ENCODE measurements around the gene DLEU7.

The DLEU7 gene

DNA sequence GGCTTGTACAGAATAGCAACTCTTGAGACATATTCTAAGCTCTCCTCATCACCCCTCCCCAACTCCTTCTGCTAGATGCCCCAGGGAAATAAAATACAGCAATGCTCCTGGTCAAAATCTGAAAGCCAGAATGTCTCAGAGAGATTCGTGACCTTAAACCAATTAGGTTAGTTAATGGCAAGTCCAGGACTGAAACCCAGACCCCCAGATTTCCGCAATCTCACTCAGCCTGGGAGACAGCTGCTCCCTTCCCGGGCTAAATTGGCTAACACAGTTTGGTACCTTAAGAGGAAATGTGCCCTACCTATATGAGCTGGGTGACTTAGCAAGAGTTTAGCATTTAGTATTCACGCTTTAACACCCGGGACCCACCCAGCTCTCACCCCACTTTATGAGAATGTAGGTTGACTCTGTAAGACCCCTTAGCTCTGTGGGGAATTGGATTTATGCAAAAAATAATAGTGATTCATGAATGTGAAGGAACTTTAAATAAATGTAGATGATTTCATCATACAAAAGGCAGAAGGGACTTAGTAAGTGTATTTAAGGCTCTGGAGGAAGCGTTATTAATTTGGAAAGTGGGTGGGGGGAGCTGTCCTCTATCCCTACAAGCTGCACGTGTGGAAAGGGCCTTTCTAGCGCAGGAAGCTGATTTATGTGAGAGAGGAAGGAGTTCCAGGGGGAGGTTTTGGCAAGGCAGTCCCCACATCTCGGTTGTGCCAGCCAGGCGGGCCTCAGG lies 1.1 kb downstream of the DLEU7 start:
- DNase-seq, result no peak

GRCh38 chr13:50841786-50842185 lies 1.7 kb downstream of the DLEU7 start:
- DNase-seq, result no peak

GRCh38 chr13:50840284-50840683 lies 3.2 kb downstream of the DLEU7 start:
- no peak for DNase-seq

DNA sequence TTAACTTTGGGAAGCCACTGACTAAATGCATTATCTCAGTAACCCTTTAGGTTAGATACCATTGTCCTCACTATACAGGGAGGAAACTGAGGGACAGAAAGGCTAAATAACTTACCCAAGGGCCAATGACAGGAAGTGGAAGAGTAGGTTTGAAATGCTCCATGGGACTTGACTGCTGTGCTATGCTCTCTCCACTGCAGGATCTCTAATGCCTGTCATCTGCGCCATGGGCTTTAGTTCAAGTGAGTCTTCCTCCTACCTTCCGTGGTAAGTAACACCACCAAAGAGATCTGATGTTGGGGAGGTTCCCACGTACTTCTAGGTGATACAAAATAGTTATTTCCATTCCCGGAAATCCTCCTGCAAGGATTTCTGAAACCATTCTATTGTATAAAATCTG lies 3.7 kb downstream of the DLEU7 start:
- no peak for DNase-seq

GRCh38 chr13:50838701-50839100 lies 4.8 kb downstream of the DLEU7 start:
- no peak for DNase-seq

GRCh38 chr13:50838031-50838430 lies 5.5 kb downstream of the DLEU7 start:
- DNase-seq, result no peak

DNA sequence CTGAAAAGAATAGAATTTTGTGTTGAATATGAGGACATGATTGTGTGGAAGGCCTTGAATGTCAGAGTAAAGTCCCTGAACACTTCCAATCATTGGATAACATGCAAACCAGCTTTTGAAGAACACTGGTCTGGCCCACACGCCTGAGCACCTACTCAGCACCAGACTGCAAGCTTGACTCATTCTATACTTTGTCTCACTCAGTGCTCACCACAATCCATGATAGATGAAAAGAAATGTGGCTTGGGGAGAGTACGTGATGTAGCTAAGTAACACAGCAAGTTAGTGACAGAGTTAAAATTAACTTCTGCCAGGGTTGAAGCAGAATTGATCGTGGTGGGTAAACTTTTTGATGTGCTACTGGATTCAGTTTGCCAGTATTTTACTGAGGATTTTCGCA lies 12.0 kb downstream of the DLEU7 start:
- DNase-seq, result no peak

DNA sequence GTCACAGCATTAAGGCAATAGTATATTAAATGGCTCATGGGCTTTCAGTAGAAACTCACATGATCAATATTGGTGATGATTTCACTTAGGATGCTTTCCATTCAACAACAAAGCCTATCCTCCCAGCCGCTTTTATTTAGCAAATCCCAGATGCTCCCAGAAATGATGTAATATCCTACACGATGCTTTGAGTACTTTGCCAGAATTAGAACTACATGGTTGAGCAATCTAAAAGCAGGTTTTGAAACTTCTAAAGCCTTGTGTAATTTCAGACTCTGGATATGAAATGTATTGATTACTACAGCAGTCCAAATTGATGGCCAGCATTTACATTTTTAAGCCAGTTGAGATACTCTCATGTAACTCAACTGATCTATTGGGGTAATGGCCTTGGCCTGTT lies 13.6 kb downstream of the DLEU7 start:
- no peak for DNase-seq

- no peak for DNase-seq
Measured at GRCh38 chr13:50829226-50829625, 14.3 kb downstream of the DLEU7 start.

GRCh38 chr13:50826035-50826434 lies 17.5 kb downstream of the DLEU7 start:
- DNase-seq, result no peak

DNA sequence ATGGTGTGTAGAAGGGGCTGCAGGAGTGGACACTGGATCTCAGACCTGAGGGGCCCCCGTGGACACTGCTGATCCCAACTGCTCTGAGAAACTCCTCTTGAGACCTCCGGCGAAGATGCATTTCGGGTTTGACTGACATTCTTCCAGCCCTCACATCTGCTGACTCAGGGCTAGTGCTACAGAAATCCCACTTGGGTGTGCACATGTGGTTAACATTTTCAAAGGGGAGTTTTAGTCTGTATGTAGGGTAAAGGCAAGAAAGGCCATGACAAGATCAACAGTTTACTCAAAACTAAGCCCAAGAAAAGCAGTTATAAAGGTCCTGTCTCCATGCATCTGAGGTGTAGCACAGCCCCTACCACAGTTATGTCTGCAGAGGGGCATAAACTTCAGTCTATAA lies 31.2 kb downstream of the DLEU7 start:
- DNase-seq, result no peak

DNA sequence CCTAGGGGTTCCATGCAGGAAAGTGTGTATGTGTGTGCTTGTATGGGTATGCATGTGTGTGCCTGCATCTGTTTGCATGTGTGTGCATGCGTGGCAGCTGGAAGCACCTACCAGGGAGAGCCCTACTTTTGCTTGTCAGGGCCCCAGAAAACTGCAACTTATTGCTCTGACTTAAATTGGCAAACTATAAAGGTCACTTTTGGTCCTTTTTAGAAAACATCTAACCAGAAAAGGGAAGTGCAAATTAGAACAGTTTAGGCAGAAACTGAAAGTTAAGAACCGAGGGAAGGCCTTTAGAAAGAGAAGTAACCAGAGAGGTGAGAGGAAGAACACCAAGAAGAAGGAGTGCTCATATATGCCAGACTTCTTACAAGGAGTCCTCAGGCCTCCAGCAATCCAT lies 32.5 kb downstream of the DLEU7 start:
- no peak for DNase-seq

- no peak for DNase-seq
Measured at GRCh38 chr13:50810468-50810867, 33.0 kb downstream of the DLEU7 start.

DNA sequence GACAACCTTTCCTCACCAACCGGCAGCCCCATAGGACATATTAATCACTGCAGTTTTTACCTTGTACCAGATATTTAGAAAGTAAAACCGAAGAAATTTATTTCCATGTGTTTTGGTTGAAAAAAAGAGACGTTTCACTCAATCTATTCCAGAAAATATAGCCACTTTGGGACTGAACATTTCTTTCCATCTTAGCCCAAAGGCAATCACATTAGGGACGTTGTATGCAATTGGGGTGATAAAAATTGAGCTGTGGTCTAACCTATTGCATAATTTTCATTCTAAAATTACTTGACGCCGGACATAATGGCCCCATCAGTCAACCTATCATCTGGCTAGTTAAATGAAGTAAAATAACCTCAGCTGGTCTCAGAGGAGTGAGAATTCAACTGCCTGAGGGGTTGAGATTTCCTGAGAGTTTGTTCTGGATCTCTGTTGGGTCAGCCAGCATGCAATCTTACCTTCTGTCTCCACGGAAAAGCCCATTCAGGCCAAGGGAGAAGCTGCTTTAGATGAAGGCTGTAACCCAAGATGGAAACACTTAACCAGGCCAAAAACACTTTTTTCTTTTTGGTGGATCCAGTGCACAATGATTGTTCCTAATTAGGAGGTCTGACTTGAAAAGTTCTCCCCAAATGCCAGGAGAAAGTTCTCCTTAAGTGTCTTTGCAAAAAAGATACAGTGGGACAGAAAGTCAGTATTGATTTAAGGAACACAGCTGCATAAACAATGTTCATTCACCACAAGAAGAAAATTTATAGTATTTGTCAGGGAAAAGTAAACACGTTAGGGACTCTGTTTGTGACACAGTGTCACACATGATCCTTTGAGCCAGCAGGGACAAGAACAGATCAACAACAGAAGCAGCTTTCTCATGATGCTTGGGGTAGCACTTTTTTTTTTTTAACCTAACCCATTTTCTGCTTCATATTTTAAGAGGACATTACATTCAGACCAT lies 34.1 kb downstream of the DLEU7 start:
- no peak for DNase-seq

GRCh38 chr13:50805805-50806204 lies 37.7 kb downstream of the DLEU7 start:
- no peak for DNase-seq

- DNase-seq, result peak; percentile 70
Measured at GRCh38 chr13:50801087-50801931, 42.2 kb downstream of the DLEU7 start.

DNA sequence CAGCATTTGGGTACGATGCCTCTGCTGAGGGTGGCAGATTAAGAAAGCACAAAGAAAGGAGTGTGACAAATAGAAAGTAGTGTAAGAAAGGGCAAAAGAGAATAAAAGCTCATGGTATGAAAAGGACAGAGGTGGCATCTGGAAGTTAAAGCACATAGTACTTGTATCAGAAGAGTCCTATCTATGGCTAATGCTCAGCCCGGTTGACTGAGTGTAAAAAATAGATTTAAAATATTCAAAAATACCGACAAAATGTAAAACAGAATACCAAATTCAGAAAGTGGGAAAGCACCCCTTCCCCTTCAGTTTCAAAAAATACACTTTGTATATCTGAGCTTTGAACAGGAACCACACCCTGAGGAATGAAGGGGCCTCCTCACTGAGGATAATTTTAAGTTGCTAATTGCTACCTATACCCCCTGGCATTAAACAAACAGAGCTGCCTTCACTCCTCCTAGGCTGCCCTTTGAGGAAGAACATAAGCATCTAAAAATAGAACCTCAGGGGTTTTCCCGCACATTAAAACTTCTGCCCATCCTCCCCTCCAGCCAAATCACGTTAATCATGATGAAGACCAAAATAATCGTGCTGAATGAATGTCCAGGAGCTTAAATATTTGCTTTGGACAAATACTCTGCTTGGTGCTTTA lies 43.3 kb downstream of the DLEU7 start:
- DNase-seq, result no peak

- DNase-seq, result no peak
Measured at GRCh38 chr13:50798923-50799322, 44.6 kb downstream of the DLEU7 start.

DNA sequence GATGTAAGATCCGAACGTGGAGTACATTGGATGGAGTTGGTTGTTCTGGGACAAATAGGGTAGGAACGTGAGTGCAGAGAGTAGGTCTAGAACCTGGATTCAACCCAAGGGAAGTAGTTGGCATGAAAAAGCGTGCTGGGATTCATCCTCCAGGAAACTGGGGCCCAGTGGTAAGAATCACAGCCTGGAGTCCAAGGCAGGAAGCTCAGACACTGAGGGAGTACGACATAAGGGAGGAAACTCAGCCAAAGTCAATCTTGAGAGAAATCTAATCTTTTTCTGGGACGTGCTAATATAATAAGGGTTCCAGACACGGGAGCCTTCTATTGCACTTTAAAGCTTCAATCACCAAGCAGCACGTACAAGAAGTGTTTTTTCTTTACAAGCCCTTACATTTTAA lies 46.4 kb downstream of the DLEU7 start:
- no peak for DNase-seq

GRCh38 chr13:50796463-50796862 lies 47.0 kb downstream of the DLEU7 start:
- DNase-seq, result no peak

DNA sequence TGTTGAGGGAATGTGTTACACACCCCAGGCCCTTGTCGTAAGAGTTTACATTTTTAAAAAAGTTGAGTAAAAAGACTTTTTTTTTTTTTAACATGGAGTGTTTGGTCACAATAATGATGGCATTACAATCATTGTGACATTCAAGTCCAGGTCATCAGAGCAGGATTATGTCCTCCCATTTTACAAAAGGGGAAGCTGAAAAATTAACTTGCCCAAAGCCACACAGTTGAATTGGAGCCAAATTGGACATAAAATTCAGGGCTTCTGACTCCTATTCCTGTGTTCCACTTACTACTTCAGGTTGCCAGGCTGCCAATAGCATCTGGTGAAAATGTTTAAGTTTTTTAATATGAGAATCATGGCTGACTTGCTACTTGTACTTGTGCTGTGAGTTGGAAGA lies 49.3 kb downstream of the DLEU7 start:
- no peak for DNase-seq

- no peak for DNase-seq
Measured at GRCh38 chr13:50793026-50793425, 50.5 kb downstream of the DLEU7 start.

Data from islet precursor cell (in vitro differentiated cells).